H1 (cell line): ENCODE measurements around the gene HDAC8. TPM values are rescaled to one million over a fixed set of nuclear protein-coding genes. Genes with fewer than 3 reads are reported as not detected.
"Not testable (repeated sequence)": the region's sequence is repeated elsewhere in the genome, so short reads cannot be mapped to it uniquely, and the experiment has no call there.

Experiments
- CTCF ChIA-PET: fragments of 300-600 bp; sonication (Branson Sonifier 250); formaldehyde crosslinking; loops from one replicate; lab custom pipeline; 2021; ENCODE audit not compliant: partially characterized antibody; lab: Charles Lee
- POLR2A ChIA-PET: fragments of 300-600 bp; sonication (Branson Sonifier 250); formaldehyde crosslinking; loops from one replicate; lab custom pipeline; 2021; ENCODE audit warnings: inconsistent platforms; ENCODE audit not compliant: partially characterized antibody; lab: Charles Lee
- DNase-seq, 2 experiments: peaks; one replicate each; pipeline versions ENCODE4 v3.0.0 to v3.0.0-alpha.2; 2010 to 2022; ENCODE audit warnings: low spot score in 2 of 2, low read depth in 1 of 2, mixed read lengths in 1 of 2
- FAIRE-seq: peaks from 2 replicates; lab custom pipeline; 2011; peaks lifted over from hg19 to GRCh38; lab: Jason Lieb, UNC
- H2AFZ ChIP-seq: 2 replicates; pipeline ENCODE4 v1.8.1; 2012; ENCODE audit warnings: low read length, inconsistent platforms
- H2AK5ac ChIP-seq: 2 replicates; pipeline ENCODE4 v1.6.1; 2013; ENCODE audit warnings: low read depth, low read length
- H2BK120ac ChIP-seq: replicated peaks from 2 replicates; pipeline ENCODE3; 2013; ENCODE audit warnings: low read depth, low read length, inconsistent platforms
- H2BK12ac ChIP-seq: 2 replicates; pipeline ENCODE4 v1.6.1; 2013; ENCODE audit warnings: low read depth, low read length
- H2BK15ac ChIP-seq: 2 replicates; pipeline ENCODE4 v1.6.1; 2013; ENCODE audit warnings: low read length
- H2BK20ac ChIP-seq: 2 replicates; pipeline ENCODE4 v1.6.1; 2013; ENCODE audit warnings: low read length
- H2BK5ac ChIP-seq: 2 replicates; pipeline ENCODE4 v1.6.1; 2013; ENCODE audit warnings: low read depth, low read length
- H3K14ac ChIP-seq: 2 replicates; pipeline ENCODE4 v1.6.1; 2013; ENCODE audit warnings: inconsistent platforms; ENCODE audit not compliant: insufficient read length
- H3K18ac ChIP-seq: 2 replicates; pipeline ENCODE4 v1.6.1; 2013; ENCODE audit warnings: low read length; ENCODE audit errors: extremely low read depth
- H3K23ac ChIP-seq: 2 replicates; pipeline ENCODE4 v1.6.1; 2013; ENCODE audit warnings: inconsistent platforms; ENCODE audit not compliant: insufficient read length
- H3K23me2 ChIP-seq: 2 replicates; pipeline ENCODE4 v1.6.1; 2013; ENCODE audit warnings: low read depth, low read length
- H3K27ac ChIP-seq: 2 replicates; pipeline ENCODE4 v1.6.1; 2011; ENCODE audit warnings: low read depth, low read length, inconsistent platforms
- H3K27me3 ChIP-seq, 4 experiments: replicated peaks in 1 of 4; 1 replicate in 1 of 4; 2 replicates in 3 of 4; pipeline versions ENCODE4 v1.6.1 to v1.8.1; 2011 to 2013; ENCODE audit warnings: low read length in 3 of 4, mild to moderate bottlenecking in 3 of 4, inconsistent platforms in 2 of 4, mixed read lengths in 2 of 4, moderate library complexity in 1 of 4; ENCODE audit not compliant: control insufficient read depth in 3 of 4, insufficient read depth in 3 of 4; ENCODE audit errors: extremely low read depth in 1 of 4
- H3K36me3 ChIP-seq, 4 experiments: 2 replicates each; pipeline versions ENCODE4 v1.6.1 to v1.8.1; 2011 to 2013; ENCODE audit warnings: mild to moderate bottlenecking in 4 of 4, low read length in 3 of 4, moderate library complexity in 2 of 4, control low read depth in 1 of 4, inconsistent platforms in 1 of 4; ENCODE audit not compliant: insufficient read depth in 4 of 4, control insufficient read depth in 2 of 4
- H3K4ac ChIP-seq: replicated peaks from 2 replicates; pipeline ENCODE3; 2013; ENCODE audit warnings: low read length, low read depth, mixed read lengths, inconsistent platforms; ENCODE audit not compliant: insufficient read length
- H3K4me1 ChIP-seq, 4 experiments: replicated peaks in 1 of 4; 1 replicate in 1 of 4; 2 replicates in 3 of 4; pipeline versions ENCODE4 v1.6.1 to v1.8.1; 2011 to 2013; ENCODE audit warnings: low read length in 3 of 4, inconsistent platforms in 2 of 4, mixed read lengths in 1 of 4; ENCODE audit not compliant: insufficient read depth in 4 of 4, control insufficient read depth in 3 of 4
- H3K4me2 ChIP-seq, 2 experiments: 2 replicates each; pipeline versions ENCODE4 v1.6.1 to v1.8.1; 2011 to 2013; ENCODE audit warnings: low read depth in 2 of 2, low read length in 2 of 2, control low read depth in 1 of 2, inconsistent platforms in 1 of 2, mild to moderate bottlenecking in 1 of 2; ENCODE audit not compliant: insufficient read depth in 1 of 2
- H3K4me3 ChIP-seq, 4 experiments: fragments of 200-600, 300-600 bp in 1 of 4; sonication (generic), shearing (Covaris generic), sonication (Bioruptor Twin) in 1 of 4; 2 replicates each; pipeline versions ENCODE4 v1.5.1 to v1.8.1; 2011 to 2016; ENCODE audit warnings: low read length in 4 of 4, low read depth in 3 of 4, control low read depth in 2 of 4, inconsistent platforms in 2 of 4, mild to moderate bottlenecking in 2 of 4, mixed read lengths in 1 of 4, moderate library complexity in 1 of 4; ENCODE audit not compliant: insufficient read depth in 2 of 4; ENCODE audit errors: extremely low read depth in 1 of 4
- H3K56ac ChIP-seq: replicated peaks from 2 replicates; pipeline ENCODE3; 2013; ENCODE audit warnings: low read depth, mild to moderate bottlenecking, mixed read lengths, low read length, inconsistent platforms; ENCODE audit not compliant: insufficient read length
- H3K79me1 ChIP-seq: 2 replicates; pipeline ENCODE4 v1.6.1; 2013; ENCODE audit warnings: low read depth, low read length, control low read depth
- H3K79me2 ChIP-seq, 2 experiments: 2 replicates each; pipeline versions ENCODE4 v1.6.1 to v1.8.1; 2012 to 2013; ENCODE audit warnings: low read length in 2 of 2, mild to moderate bottlenecking in 2 of 2, inconsistent platforms in 1 of 2; ENCODE audit not compliant: insufficient read depth in 2 of 2, control insufficient read depth in 1 of 2
- H3K9ac ChIP-seq, 4 experiments: replicated peaks in 1 of 4; 1 replicate in 1 of 4; 2 replicates in 3 of 4; pipeline versions ENCODE4 v1.6.1 to v1.8.1; 2011 to 2013; ENCODE audit warnings: low read depth in 3 of 4, low read length in 3 of 4, control low read depth in 2 of 4, mild to moderate bottlenecking in 2 of 4, moderate library complexity in 2 of 4, inconsistent platforms in 1 of 4; ENCODE audit errors: extremely low read depth in 1 of 4
- H3K9me3 ChIP-seq, 2 experiments: 2 replicates each; pipeline versions ENCODE4 v1.6.1 to v1.8.1; 2012 to 2013; ENCODE audit warnings: mild to moderate bottlenecking in 2 of 2, moderate library complexity in 2 of 2, control low read depth in 1 of 2, inconsistent platforms in 1 of 2, low read depth in 1 of 2, low read length in 1 of 2, mixed read lengths in 1 of 2; ENCODE audit not compliant: insufficient read depth in 2 of 2
- H4K20me1 ChIP-seq, 2 experiments: replicated peaks in 1 of 2; 2 replicates each; pipeline versions ENCODE3 to v1.8.1; 2011 to 2013; ENCODE audit warnings: inconsistent platforms in 2 of 2, low read length in 2 of 2, mild to moderate bottlenecking in 1 of 2; ENCODE audit not compliant: insufficient read depth in 2 of 2, control insufficient read depth in 1 of 2
- H4K5ac ChIP-seq: 2 replicates; pipeline ENCODE4 v1.6.1; 2013; ENCODE audit warnings: low read length, low read depth, mixed read lengths, inconsistent platforms; ENCODE audit not compliant: insufficient read length
- H4K8ac ChIP-seq: 2 replicates; pipeline ENCODE4 v1.8.0; 2013; ENCODE audit warnings: mild to moderate bottlenecking, moderate library complexity, low read length, inconsistent platforms; ENCODE audit not compliant: insufficient read depth; ENCODE audit errors: extremely low read depth
- H4K91ac ChIP-seq: replicated peaks from 2 replicates; pipeline ENCODE3; 2013; ENCODE audit warnings: low read length, mixed read lengths, inconsistent platforms; ENCODE audit not compliant: insufficient read length
- WGBS, 2 experiments: shearing (Covaris generic) in 1 of 2; methylation state at CpG; one replicate each; pipeline versions ENCODE4 v1.1.6 to v1.1.7; 2013 to 2015; ENCODE audit warnings: low lambda C conversion rate in 2 of 2, mixed read lengths in 2 of 2, inconsistent platforms in 1 of 2, low coverage in 1 of 2, missing lambda C conversion rate in 1 of 2; ENCODE audit not compliant: insufficient replicate concordance in 2 of 2, insufficient coverage in 1 of 2, insufficient read length in 1 of 2; ENCODE audit errors: extremely low coverage in 1 of 2, missing lambda C conversion rate in 1 of 2; 5-methylcytosine and 5-hydroxymethylcytosine counted together
- polyA plus RNA-seq, 7 experiments: library from polyadenylated mRNA; depleted of rRNA in 3 of 7; stranded (reverse) in 5 of 7; unstranded in 2 of 7; fragments of >200 nt in 5 of 7; fragments of 200-250 nt in 2 of 7; gene quantifications; 1 replicate in 5 of 7; 2 replicates in 1 of 7; 4 replicates in 1 of 7; pipeline versions ENCODE4 v1.2.1 to v1.2.3, GENCODE V29; 2011 to 2013; ENCODE audit warnings: missing spikeins in 2 of 7, mixed read lengths in 2 of 7
- total RNA-seq: library from RNA; stranded (reverse); fragmentation: NEBNext Ultra II Directional; extraction: Animal tissue kit (Norgen Biotek cat#: 25700); gene quantifications from 2 replicates; pipeline ENCODE4 v1.2.1, GENCODE V29; 2021

The HDAC8 gene
- total and polyA plus RNA-seq, 2 of the 8 experiments (the other 6 are each of a cell fraction or from before 2014, with no cell fraction given), result 9.7 to 20.3 TPM

DNA sequence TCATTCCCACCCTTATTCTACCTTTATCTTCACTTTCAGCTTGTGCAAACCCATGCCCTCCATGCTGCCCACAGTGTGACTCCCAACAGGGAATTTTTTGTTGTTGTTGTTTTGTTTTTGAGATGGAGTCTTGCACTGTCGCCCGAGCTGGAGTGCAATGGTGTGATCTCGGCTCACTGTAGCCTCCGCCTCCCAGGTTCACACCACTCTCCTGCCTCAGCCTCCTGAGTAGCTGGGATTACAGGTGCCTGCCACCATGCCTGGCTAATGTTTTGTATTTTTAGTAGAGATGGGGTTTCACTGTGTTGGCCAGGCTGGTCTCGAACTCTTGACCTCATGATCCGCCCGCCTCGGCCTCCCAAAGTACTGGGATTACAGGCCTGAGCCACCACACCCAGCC, 253.0 kb downstream of the HDAC8 start:
- H2BK20ac ChIP-seq, H3K9ac ChIP-seq, H3K79me2 ChIP-seq, H3K27me3 ChIP-seq, H3K4me3 ChIP-seq, H4K8ac ChIP-seq, H3K9me3 ChIP-seq, H2BK15ac ChIP-seq, H3K18ac ChIP-seq, H2BK12ac ChIP-seq, H3K14ac ChIP-seq, FAIRE-seq, H3K36me3 ChIP-seq, H2AK5ac ChIP-seq, H2BK120ac ChIP-seq, H4K91ac ChIP-seq, H2AFZ ChIP-seq, H3K4me2 ChIP-seq, H4K5ac ChIP-seq, H2BK5ac ChIP-seq, H3K79me1 ChIP-seq, H3K4me1 ChIP-seq, H3K23ac ChIP-seq, DNase-seq, POLR2A ChIA-PET, H3K27ac ChIP-seq, H3K4ac ChIP-seq, H3K23me2 ChIP-seq, H4K20me1 ChIP-seq, H3K56ac ChIP-seq: not testable (repeated sequence)
- CTCF ChIA-PET, result interaction anchor here (1.7 kb wide), 1 partner anchor 42 kb away, joined by 5 read pairs; the partner anchor contains the start of gene RPS4X
- WGBS, 2 experiments, result 100% methylated on average over 7 of the region's 8 CpGs; no CpG with 5 or more reads in 1 of the 2 experiments
